Measurements from ENCODE around the gene TYW1. TPM values are rescaled to one million over a fixed set of nuclear protein-coding genes. Genes with fewer than 3 reads are reported as not detected.

TYW1 gene
- total and polyA plus RNA-seq, 8 donors = 4.0 to 9.2 (median 7.3) TPM

DNA sequence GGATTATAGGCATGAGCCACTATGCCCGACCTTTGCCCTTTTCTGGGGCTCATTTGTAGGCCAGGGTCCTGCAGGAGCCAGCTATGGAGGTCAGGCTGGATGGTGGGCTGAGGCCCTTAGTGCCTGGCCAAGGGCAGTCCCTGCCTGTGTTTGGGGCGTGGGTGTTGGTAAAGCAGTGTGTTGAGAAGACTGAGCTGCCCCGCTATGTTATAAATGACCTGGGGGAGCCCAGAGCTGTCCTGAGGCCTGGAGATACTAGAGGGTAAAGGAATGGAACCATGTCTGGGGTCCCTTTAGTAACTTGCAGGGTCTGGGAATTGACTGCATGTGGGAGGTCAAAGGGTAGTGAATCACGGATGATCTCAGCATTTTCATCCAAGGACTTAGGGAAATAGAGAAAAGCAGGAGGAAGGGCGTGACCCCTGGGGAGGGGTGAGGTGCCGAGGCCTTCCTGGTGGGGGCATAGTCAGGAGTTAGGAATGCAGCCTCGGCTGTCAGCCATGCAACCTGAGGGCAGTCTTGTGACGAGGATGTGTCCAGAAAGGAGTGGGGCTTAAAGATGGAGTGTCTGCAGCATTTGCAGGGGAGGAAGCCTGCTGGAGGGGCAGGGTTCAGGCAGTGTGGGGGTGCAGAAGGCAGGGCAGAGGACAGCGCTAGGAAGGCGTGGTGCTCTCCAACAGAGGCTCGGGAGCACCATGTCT is 44.1 kb upstream of the TYW1 start:
- H3K9me3 ChIP-seq = no peaks in the 10 kb centered on the region
- DNase-seq (no peak), FAIRE-seq (no peak), ATAC-seq (peak in 1 of 4 donors; percentile 20)
- H3K4me3 ChIP-seq = no peak overlapping the region
- H3K27me3 ChIP-seq = no peaks in the 10 kb centered on the region
- TF ChIP-seq, protein P1, sequence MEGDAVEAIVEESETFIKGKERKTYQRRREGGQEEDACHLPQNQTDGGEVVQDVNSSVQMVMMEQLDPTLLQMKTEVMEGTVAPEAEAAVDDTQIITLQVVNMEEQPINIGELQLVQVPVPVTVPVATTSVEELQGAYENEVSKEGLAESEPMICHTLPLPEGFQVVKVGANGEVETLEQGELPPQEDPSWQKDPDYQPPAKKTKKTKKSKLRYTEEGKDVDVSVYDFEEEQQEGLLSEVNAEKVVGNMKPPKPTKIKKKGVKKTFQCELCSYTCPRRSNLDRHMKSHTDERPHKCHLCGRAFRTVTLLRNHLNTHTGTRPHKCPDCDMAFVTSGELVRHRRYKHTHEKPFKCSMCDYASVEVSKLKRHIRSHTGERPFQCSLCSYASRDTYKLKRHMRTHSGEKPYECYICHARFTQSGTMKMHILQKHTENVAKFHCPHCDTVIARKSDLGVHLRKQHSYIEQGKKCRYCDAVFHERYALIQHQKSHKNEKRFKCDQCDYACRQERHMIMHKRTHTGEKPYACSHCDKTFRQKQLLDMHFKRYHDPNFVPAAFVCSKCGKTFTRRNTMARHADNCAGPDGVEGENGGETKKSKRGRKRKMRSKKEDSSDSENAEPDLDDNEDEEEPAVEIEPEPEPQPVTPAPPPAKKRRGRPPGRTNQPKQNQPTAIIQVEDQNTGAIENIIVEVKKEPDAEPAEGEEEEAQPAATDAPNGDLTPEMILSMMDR (IDR thresholded peaks at IDR 0.05) = no peak
- 84 to 90% methylated on average over 11 of the region's 11 CpGs for WGBS, 2 donors
- H3K4me1 ChIP-seq = no peaks in the 10 kb centered on the region
- intact Hi-C loops (cut with DNase I) = no loop called here
- H3K27ac ChIP-seq = no peak overlapping the region
- peaks cover 9 to 75% (median 33%) of the 10 kb centered on the region in 3 donors for H3K36me3 ChIP-seq

- no peak overlapping the region for H3K4me3 ChIP-seq
- DNase-seq (no peak), FAIRE-seq (no peak), ATAC-seq (no peak)
- H3K4me1 ChIP-seq = no peaks in the 10 kb centered on the region
- H3K9me3 ChIP-seq = no peaks in the 10 kb centered on the region
- H3K27ac ChIP-seq = no peak overlapping the region
- TF ChIP-seq, protein P1 (IDR thresholded peaks at IDR 0.05) = no peak
- H3K27me3 ChIP-seq = no peaks in the 10 kb centered on the region
- 81 to 85% methylated on average over 5 of the region's 5 CpGs for WGBS, 2 donors
- peaks cover 7 to 78% (median 32%) of the 10 kb centered on the region in 3 donors for H3K36me3 ChIP-seq
- intact Hi-C loops (cut with DNase I) = no loop called here
Observed at GRCh38 chr7:66953044-66953427, 43.6 kb upstream of the TYW1 start.

GRCh38 chr7:66957595-66958290 is 38.9 kb upstream of the TYW1 start:
- Histone ChIP-seq H3K9me3 (no peaks in the 10 kb centered on the region), H3K4me1 (no peaks in the 10 kb centered on the region), H3K27me3 (no peaks in the 10 kb centered on the region), H3K36me3 (peaks cover 0 to 43% (median 4%) of the 10 kb centered on the region in 3 donors), H3K4me3 (no peak overlapping the region), H3K27ac (no peak overlapping the region)
- DNase-seq = no peak
- 80% methylated on average over 13 of the region's 13 CpGs for WGBS, 2 donors
- no peak for ATAC-seq
- TF ChIP-seq, protein P1 (IDR thresholded peaks at IDR 0.05) = no peak
- intact Hi-C loops (cut with DNase I) = no loop called here
- no peak for FAIRE-seq

DNA sequence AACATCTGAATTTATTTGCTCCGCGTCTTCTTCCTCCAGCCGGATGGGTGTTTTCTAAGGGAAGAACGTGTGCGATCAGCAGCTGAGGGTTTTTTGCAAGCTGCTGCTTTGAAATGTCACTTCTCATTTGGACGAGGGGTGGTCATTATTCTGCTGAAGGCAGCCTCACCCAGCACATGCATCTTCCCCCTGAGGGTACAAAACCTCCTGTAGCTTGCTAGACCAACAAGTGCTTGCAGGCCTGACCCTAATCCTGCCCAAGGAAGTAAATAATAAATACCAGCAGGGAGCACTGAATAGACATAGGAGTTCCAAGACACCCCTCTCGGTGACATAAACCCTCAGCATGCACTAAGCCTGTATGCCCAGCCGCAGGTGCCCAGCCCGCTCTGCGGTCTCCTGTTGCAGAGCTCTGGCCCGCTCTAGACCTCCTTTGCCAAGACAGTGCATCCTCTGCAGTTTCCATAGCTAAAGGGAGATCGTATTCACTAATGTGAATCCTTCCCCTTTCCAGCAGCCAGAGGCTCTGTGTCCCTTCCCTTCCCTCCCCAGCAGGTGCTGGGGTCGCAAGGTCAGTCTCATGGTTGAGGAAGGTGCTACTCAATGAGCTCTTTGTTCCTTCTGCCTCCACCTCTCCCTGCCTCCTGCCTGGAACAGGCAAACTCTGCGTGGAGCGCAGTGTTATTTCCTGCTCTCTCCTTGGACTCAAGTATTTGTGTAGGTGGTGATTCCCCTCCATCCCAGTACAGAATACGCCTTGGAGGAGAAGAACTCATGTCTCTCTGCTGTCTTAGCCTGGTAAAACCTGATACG is 37.9 kb upstream of the TYW1 start:
- TF ChIP-seq, protein P1 (IDR thresholded peaks at IDR 0.05) = no peak
- H3K9me3 ChIP-seq = no peaks in the 10 kb centered on the region
- FAIRE-seq (no peak), ATAC-seq (peak in 3 of 4 donors; percentile 29 to 68 (median 39)), DNase-seq (no peak)
- no peaks in the 10 kb centered on the region for H3K27me3 ChIP-seq
- no peaks in the 10 kb centered on the region for H3K4me1 ChIP-seq
- H3K27ac ChIP-seq = no peak overlapping the region
- H3K36me3 ChIP-seq = peaks cover 0 to 41% (median 4%) of the 10 kb centered on the region in 3 donors
- intact Hi-C loops (cut with DNase I) = no loop called here
- no peak overlapping the region for H3K4me3 ChIP-seq
- WGBS, 2 donors = 88 to 89% methylated on average over 17 of the region's 17 CpGs
